NCI-H82 (cell line): ENCODE measurements around the gene NUP62.
A peak's percentile ranks its signal among the peaks of the same experiment; 100 is the strongest.
"Not testable (repeated sequence)": the region's sequence is repeated elsewhere in the genome, so short reads cannot be mapped to it uniquely, and the experiment has no call there.

Experiments used
- DNase-seq: peaks from one replicate; lab custom pipeline; 2025; lab: John Stamatoyannopoulos, UW

NUP62 gene

GRCh38 chr19:49929121-49929610 is at the start of gene NUP62, which contains the start of gene ATF5:
TSS of gene NUP62 (minus strand) at chr19:49929504. CDS start at chr19:49909807, 19,697 bp downstream.
TSS of gene ATF5 (plus strand) at chr19:49929205. CDS start at chr19:49930851, 1,646 bp downstream.
- peak; percentile 97 for DNase-seq

GRCh38 chr19:49978324-49978723 is 49.0 kb upstream of the NUP62 start:
- DNase-seq = no peak

GRCh38 chr19:49977881-49978280 is 48.6 kb upstream of the NUP62 start:
- DNase-seq = no peak

- DNase-seq = no peak
Measured at GRCh38 chr19:49977076-49977475, 47.8 kb upstream of the NUP62 start.

- DNase-seq = no peak
Measured at GRCh38 chr19:49976496-49976895, 47.2 kb upstream of the NUP62 start.

- DNase-seq = no peak
Measured at GRCh38 chr19:49975051-49975450, 45.7 kb upstream of the NUP62 start.

GRCh38 chr19:49973987-49974386 is 44.7 kb upstream of the NUP62 start:
- DNase-seq = no peak

GRCh38 chr19:49972841-49973240 is 43.5 kb upstream of the NUP62 start:
- no peak for DNase-seq

GRCh38 chr19:49971991-49972411 is 42.7 kb upstream of the NUP62 start:
- no peak for DNase-seq

- DNase-seq = not testable (repeated sequence)
Measured at GRCh38 chr19:49969355-49969754, 40.1 kb upstream of the NUP62 start.

- DNase-seq = no peak
Measured at GRCh38 chr19:49968279-49968922, 39.1 kb upstream of the NUP62 start.

- DNase-seq = not testable (repeated sequence)
Measured at GRCh38 chr19:49960980-49961379, 31.7 kb upstream of the NUP62 start, which contains the start of gene SIGLEC11. TSS of gene SIGLEC11 (minus strand) at chr19:49961172. CDS start at chr19:49961081, 91 bp downstream.

GRCh38 chr19:49959892-49960291 is 30.6 kb upstream of the NUP62 start:
- not testable (repeated sequence) for DNase-seq

- DNase-seq = not testable (repeated sequence)
Measured at GRCh38 chr19:49958596-49958995, 29.3 kb upstream of the NUP62 start.

GRCh38 chr19:49958144-49958543 is 28.8 kb upstream of the NUP62 start:
- not testable (repeated sequence) for DNase-seq

- DNase-seq = no peak
Measured at GRCh38 chr19:49957262-49957915, 28.1 kb upstream of the NUP62 start.

GRCh38 chr19:49956115-49956495 is 26.8 kb upstream of the NUP62 start:
- no peak for DNase-seq

GRCh38 chr19:49954933-49955332 is 25.6 kb upstream of the NUP62 start:
- DNase-seq = no peak

- no peak for DNase-seq
Measured at GRCh38 chr19:49954092-49954829, 25.0 kb upstream of the NUP62 start.

- DNase-seq = no peak
Measured at GRCh38 chr19:49953416-49953815, 24.1 kb upstream of the NUP62 start.

- DNase-seq = no peak
Measured at GRCh38 chr19:49952906-49953305, 23.6 kb upstream of the NUP62 start.

- DNase-seq = no peak
Measured at GRCh38 chr19:49952479-49952836, 23.2 kb upstream of the NUP62 start.
